Endothelial cell of umbilical vein (primary cell): ENCODE data around the gene FYB1. TPM values are rescaled to one million over a fixed set of nuclear protein-coding genes. Genes with fewer than 3 reads are reported as not detected.

Source experiments
- BruUV-seq: library from RNA; stranded (reverse); fragments of 400-500 nt; replicated peaks from 2 replicates; lab custom pipeline; 2021; lab: Mats Ljungman, UMichigan
- CTCF ChIA-PET: fragments of 300-600, 350-600 bp; sonication (Branson Sonifier 250); formaldehyde crosslinking; loops from one replicate; lab custom pipeline; 2021; ENCODE audit warnings: antibody characterized with exemption, inconsistent platforms; lab: Charles Lee
- POLR2A ChIA-PET: fragments of 300-600, 350-600 bp; sonication (Branson Sonifier 250); formaldehyde crosslinking; loops from one replicate; lab custom pipeline; 2021; ENCODE audit warnings: antibody characterized with exemption, inconsistent platforms; lab: Charles Lee
- DNase-seq: peaks from one replicate; pipeline ENCODE4 v3.0.0-alpha.2; 2011; ENCODE audit warnings: low read depth, low spot score
- FAIRE-seq: peaks from 2 replicates; lab custom pipeline; 2011; peaks lifted over from hg19 to GRCh38; lab: Jason Lieb, UNC
- H2AFZ ChIP-seq: 2 replicates; pipeline ENCODE4 v1.6.0; 2012; ENCODE audit warnings: low read depth, low read length, control low read depth, inconsistent platforms
- H3K27ac ChIP-seq: 2 replicates; pipeline ENCODE4 v1.5.1; 2011; ENCODE audit warnings: low read depth, mild to moderate bottlenecking, control low read depth, low read length, moderate library complexity; ENCODE audit not compliant: insufficient read depth
- H3K27me3 ChIP-seq, 2 experiments: 2 replicates each; pipeline versions ENCODE4 v1.6.0 to v1.6.1; 2011; ENCODE audit warnings: low read length in 2 of 2, mixed read lengths in 1 of 2; ENCODE audit not compliant: control insufficient read depth in 2 of 2, insufficient read depth in 2 of 2
- H3K36me3 ChIP-seq, 2 experiments: 2 replicates in 1 of 2; 3 replicates in 1 of 2; pipeline ENCODE4 v1.5.1; 2011; ENCODE audit warnings: low read length in 2 of 2, mild to moderate bottlenecking in 1 of 2, moderate library complexity in 1 of 2; ENCODE audit not compliant: control insufficient read depth in 2 of 2, insufficient read depth in 2 of 2; ENCODE audit errors: extremely low read depth in 1 of 2
- H3K4me1 ChIP-seq: 3 replicates; pipeline ENCODE4 v1.5.1; 2011; ENCODE audit warnings: mild to moderate bottlenecking, low read length; ENCODE audit not compliant: control insufficient read depth, insufficient read depth; ENCODE audit errors: extremely low read depth
- H3K4me2 ChIP-seq: 2 replicates; pipeline ENCODE4 v1.6.1; 2011; ENCODE audit warnings: low read length, control low read depth, mixed read lengths; ENCODE audit not compliant: insufficient read depth
- H3K4me3 ChIP-seq, 3 experiments: fragments of 200-600 bp in 1 of 3; sonication (generic), shearing (Covaris generic) in 1 of 3; replicated peaks in 1 of 3; 2 replicates each; pipeline ENCODE4 v1.5.1; 2011 to 2016; ENCODE audit warnings: control low read depth in 3 of 3, low read length in 3 of 3, mild to moderate bottlenecking in 2 of 3, inconsistent platforms in 1 of 3, low read depth in 1 of 3, moderate library complexity in 1 of 3; ENCODE audit not compliant: insufficient read depth in 1 of 3
- H3K79me2 ChIP-seq: 2 replicates; pipeline ENCODE4 v1.6.0; 2012; ENCODE audit warnings: low read length, inconsistent platforms; ENCODE audit not compliant: control insufficient read depth, insufficient read depth
- H3K9ac ChIP-seq: replicated peaks from 2 replicates; pipeline ENCODE3; 2011; ENCODE audit warnings: low read length, control low read depth; ENCODE audit not compliant: insufficient read depth; ENCODE audit errors: extremely low read depth
- H3K9me1 ChIP-seq: replicated peaks from 3 replicates; pipeline ENCODE4 v1.6.0; 2011; ENCODE audit warnings: mild to moderate bottlenecking, low read length; ENCODE audit not compliant: control insufficient read depth, insufficient read depth; ENCODE audit errors: extremely low read depth
- H3K9me3 ChIP-seq: replicated peaks from 2 replicates; pipeline ENCODE4 v1.5.1; 2012; ENCODE audit warnings: low read length, inconsistent platforms; ENCODE audit not compliant: control insufficient read depth, insufficient read depth
- H4K20me1 ChIP-seq: replicated peaks from 2 replicates; pipeline ENCODE3; 2011; ENCODE audit warnings: mild to moderate bottlenecking, low read length; ENCODE audit not compliant: control insufficient read depth, insufficient read depth; ENCODE audit errors: extremely low read depth
- EZH2 ChIP-seq: IDR thresholded peaks from 2 replicates; pipeline ENCODE4 v1.6.1; 2012; ENCODE audit warnings: borderline replicate concordance, low read depth, mild to moderate bottlenecking, moderate library complexity, low read length, inconsistent platforms; ENCODE audit not compliant: severe bottlenecking
- FOS ChIP-seq: IDR thresholded peaks from 2 replicates; pipeline ENCODE4 v1.6.1; 2011; ENCODE audit warnings: mild to moderate bottlenecking, low read length, moderate library complexity, borderline replicate concordance; ENCODE audit not compliant: insufficient read depth
- GATA2 ChIP-seq: IDR thresholded peaks from 2 replicates; pipeline ENCODE4 v1.7.0; 2011; ENCODE audit warnings: low read depth, mild to moderate bottlenecking, moderate library complexity, mixed read lengths, low read length; ENCODE audit not compliant: insufficient read length, insufficient read depth
- JUN ChIP-seq: IDR thresholded peaks from 2 replicates; pipeline ENCODE4 v1.6.1; 2011; ENCODE audit warnings: borderline replicate concordance, low read depth; ENCODE audit not compliant: insufficient read length, insufficient read depth
- MYC ChIP-seq: IDR thresholded peaks from one replicate; pipeline ENCODE4 v1.6.1; 2011; ENCODE audit warnings: mild to moderate bottlenecking, low read depth, low read length
- POLR2A ChIP-seq: IDR thresholded peaks from 2 replicates; pipeline ENCODE4 v1.6.1; 2012; ENCODE audit warnings: low read depth, mild to moderate bottlenecking, control low read depth, low read length
- POLR2AphosphoS5 ChIP-seq: IDR thresholded peaks from 2 replicates; pipeline ENCODE4 v1.6.1; 2012; ENCODE audit warnings: low read depth, mild to moderate bottlenecking, control low read depth, low read length, moderate library complexity; ENCODE audit not compliant: insufficient read depth
- dilution Hi-C: fragments of 300-500 bp; cut with MboI; formaldehyde crosslinking; loops from one replicate; pipeline ENCODE4 v1.15.0; 2019; ENCODE audit warnings: low sequenced_read_pairs; ENCODE audit not compliant: extremely low pct_ligation_motif_present
- intact Hi-C: fragments of 100-400 bp; cut with micrococcal nuclease; formaldehyde crosslinking; loops from one replicate; pipeline ENCODE4 v1.10.0; 2022
- polyA plus RNA-seq, 4 experiments: library from polyadenylated mRNA; depleted of rRNA in 3 of 4; stranded (reverse) in 3 of 4; unstranded in 1 of 4; fragments of >200 nt; gene quantifications; 2 replicates each; pipeline versions ENCODE4 v1.2.1 to v1.2.3, GENCODE V29; 2011 to 2012; ENCODE audit warnings: missing spikeins in 1 of 4
- total RNA-seq: library from RNA; stranded (reverse); gene quantifications from 2 replicates; pipeline ENCODE4 v1.2.3, GENCODE V29; 2021
- TF ChIP-seq, protein P1 (sequence below): IDR thresholded peaks from 2 replicates; pipeline ENCODE4 v1.6.1; 2011; ENCODE audit not compliant: insufficient read depth, insufficient read length
- TF ChIP-seq, protein P2 (sequence below), 2 donors: IDR thresholded peaks; 1 replicate in 1 of 2; 2 replicates in 1 of 2; pipeline ENCODE4 v1.5.1; 2011; ENCODE audit warnings: low read length in 2 of 2, mild to moderate bottlenecking in 2 of 2, moderate library complexity in 2 of 2, control low read depth in 1 of 2, inconsistent platforms in 1 of 2, low read depth in 1 of 2; ENCODE audit not compliant: insufficient read depth in 1 of 2; ENCODE audit errors: extremely low read depth in 1 of 2

The FYB1 gene
- total and polyA plus RNA-seq, 2 donors (not counting 3 experiments of a cell fraction or from before 2014, with no cell fraction given) = 0.44 TPM; not detected in 1

DNA sequence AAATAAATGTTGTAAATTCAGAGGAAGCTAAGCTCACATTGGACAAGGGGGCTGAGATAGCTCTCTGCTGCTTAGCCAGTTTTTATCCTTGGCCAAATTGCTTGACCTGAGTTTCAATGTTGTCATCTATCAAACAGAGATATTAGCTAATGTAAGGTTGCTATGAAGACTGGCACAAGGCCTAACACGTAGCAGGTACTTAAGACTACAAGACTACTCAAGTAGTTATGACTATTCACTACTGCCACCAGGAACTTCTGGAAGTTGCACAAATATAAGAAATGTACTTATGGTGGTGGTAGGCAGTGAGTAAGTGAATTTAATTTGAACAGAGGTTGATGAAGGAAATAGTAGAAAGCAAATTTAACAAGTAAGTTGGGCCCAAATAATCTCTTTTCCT, 17.4 kb upstream of the FYB1 start:
- TF ChIP-seq POLR2A = no peak
- TF ChIP-seq JUN = no peak
- TF ChIP-seq EZH2 = no peak
- TF ChIP-seq, protein P1, sequence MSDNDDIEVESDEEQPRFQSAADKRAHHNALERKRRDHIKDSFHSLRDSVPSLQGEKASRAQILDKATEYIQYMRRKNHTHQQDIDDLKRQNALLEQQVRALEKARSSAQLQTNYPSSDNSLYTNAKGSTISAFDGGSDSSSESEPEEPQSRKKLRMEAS = no peak
- TF ChIP-seq, protein P2, sequence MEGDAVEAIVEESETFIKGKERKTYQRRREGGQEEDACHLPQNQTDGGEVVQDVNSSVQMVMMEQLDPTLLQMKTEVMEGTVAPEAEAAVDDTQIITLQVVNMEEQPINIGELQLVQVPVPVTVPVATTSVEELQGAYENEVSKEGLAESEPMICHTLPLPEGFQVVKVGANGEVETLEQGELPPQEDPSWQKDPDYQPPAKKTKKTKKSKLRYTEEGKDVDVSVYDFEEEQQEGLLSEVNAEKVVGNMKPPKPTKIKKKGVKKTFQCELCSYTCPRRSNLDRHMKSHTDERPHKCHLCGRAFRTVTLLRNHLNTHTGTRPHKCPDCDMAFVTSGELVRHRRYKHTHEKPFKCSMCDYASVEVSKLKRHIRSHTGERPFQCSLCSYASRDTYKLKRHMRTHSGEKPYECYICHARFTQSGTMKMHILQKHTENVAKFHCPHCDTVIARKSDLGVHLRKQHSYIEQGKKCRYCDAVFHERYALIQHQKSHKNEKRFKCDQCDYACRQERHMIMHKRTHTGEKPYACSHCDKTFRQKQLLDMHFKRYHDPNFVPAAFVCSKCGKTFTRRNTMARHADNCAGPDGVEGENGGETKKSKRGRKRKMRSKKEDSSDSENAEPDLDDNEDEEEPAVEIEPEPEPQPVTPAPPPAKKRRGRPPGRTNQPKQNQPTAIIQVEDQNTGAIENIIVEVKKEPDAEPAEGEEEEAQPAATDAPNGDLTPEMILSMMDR (IDR thresholded peaks at IDR 0.05; ENCODE audit: extremely low read depth in 1 of 2, insufficient read depth in 1 of 2, low read depth in 1 of 2, low read length in 2 of 2) = no peak
- Histone ChIP-seq H3K36me3 (no peaks in the 10 kb centered on the region), H4K20me1 (no peaks in the 10 kb centered on the region), H3K27ac (no peak overlapping the region), H3K79me2 (no peaks in the 10 kb centered on the region), H2AFZ (no peak overlapping the region), H3K4me1 (peaks cover 6% of the 10 kb centered on the region), H3K9me1 (no peaks in the 10 kb centered on the region), H3K4me3 (no peak overlapping the region), H3K9ac (no peak overlapping the region), H3K9me3 (no peaks in the 10 kb centered on the region), H3K27me3 (no peaks in the 10 kb centered on the region), H3K4me2 (no peak overlapping the region)
- DNase-seq (no peak), FAIRE-seq (no peak)
- no TSS peak for BruUV-seq
- ChIA-PET POLR2A (no interaction called here), CTCF (interaction anchor here (1.5 kb wide), 1 partner anchor 22 kb away, joined by 3 read pairs; no protein-coding TSS in a partner anchor)
- intact Hi-C loops = no loop called here
- dilution Hi-C loops = no loop called here

DNA sequence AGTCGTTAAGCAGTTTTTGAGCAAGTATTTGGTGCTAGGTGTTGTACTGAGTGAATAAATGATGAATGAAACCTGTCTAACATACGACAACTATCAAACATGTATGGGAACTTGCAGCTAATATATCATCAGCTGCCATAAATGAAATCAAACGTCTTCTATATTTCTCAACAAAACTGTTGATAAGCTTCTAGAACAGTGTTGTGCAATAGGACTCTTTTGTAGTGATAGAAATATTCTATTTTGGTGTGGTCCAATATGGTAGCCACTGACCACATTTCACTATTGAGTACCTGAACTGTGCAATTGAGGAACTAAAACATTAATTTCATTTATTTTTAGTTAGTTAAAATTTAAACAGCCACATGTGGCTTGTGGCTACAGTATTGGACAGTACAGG, 16.3 kb upstream of the FYB1 start:
- ChIA-PET CTCF (interaction anchor here (1.3 to 1.5 kb wide), 2 partner anchors 18 to 23 kb away, joined by 3 to 6 read pairs; no protein-coding TSS in a partner anchor), POLR2A (no interaction called here)
- no peak overlapping the region for H3K27ac ChIP-seq
- H3K9ac ChIP-seq = no peak overlapping the region
- H3K79me2 ChIP-seq = no peaks in the 10 kb centered on the region
- BruUV-seq = no TSS peak
- no peaks in the 10 kb centered on the region for H3K27me3 ChIP-seq
- no peak overlapping the region for H3K4me3 ChIP-seq
- dilution Hi-C loops (no loop called here), intact Hi-C loops (no loop called here)
- H3K9me1 ChIP-seq = no peaks in the 10 kb centered on the region
- FAIRE-seq = no peak
- no peaks in the 10 kb centered on the region for H4K20me1 ChIP-seq
- H3K4me1 ChIP-seq = peaks cover 13% of the 10 kb centered on the region
- H3K36me3 ChIP-seq = no peaks in the 10 kb centered on the region
- TF ChIP-seq, protein P2 (IDR thresholded peaks at IDR 0.05; ENCODE audit: extremely low read depth in 1 of 2, insufficient read depth in 1 of 2, low read depth in 1 of 2, low read length in 2 of 2) = no peak
- TF ChIP-seq JUN (no peak), EZH2 (no peak), MYC (no peak), POLR2A (no peak), POLR2AphosphoS5 (no peak), GATA2 (no peak), FOS (no peak)
- TF ChIP-seq, protein P1 = no peak
- no peaks in the 10 kb centered on the region for H3K9me3 ChIP-seq
- no peak overlapping the region for H2AFZ ChIP-seq
- no peak for DNase-seq
- H3K4me2 ChIP-seq = no peak overlapping the region
